HEK293 (cell line): ENCODE results near the gene SOX6.

Experiments
- CTCF ChIA-PET: fragments of 350-600 bp; formaldehyde crosslinking; extraction: SDS; loops from one replicate; lab custom pipeline; 2021; ENCODE audit warnings: antibody characterized with exemption; lab: Yijun Ruan, JAX
- POLR2A ChIA-PET: fragments of 300-600 bp; formaldehyde crosslinking; extraction: SDS; loops from one replicate; lab custom pipeline; 2020; ENCODE audit warnings: antibody characterized with exemption, inconsistent platforms; lab: Yijun Ruan, JAX
- H3K27ac ChIP-seq: fragments of 200-500 bp; sonication (Bioruptor generic); 2 replicates; pipeline ENCODE4 v1.5.1; 2014; ENCODE audit warnings: low read depth, low read length, control low read depth, inconsistent platforms; ENCODE audit errors: extremely low read depth
- H3K36me3 ChIP-seq, 2 experiments: fragments of 200-500 bp in 1 of 2; sonication (Bioruptor generic) in 1 of 2; 1 replicate in 1 of 2; 2 replicates in 1 of 2; pipeline ENCODE4 v1.5.1; 2014 to 2017; ENCODE audit warnings: inconsistent platforms in 2 of 2, low read length in 2 of 2; ENCODE audit not compliant: control insufficient read depth in 2 of 2, insufficient read depth in 1 of 2
- H3K4me1 ChIP-seq: fragments of 200-500 bp; sonication (Bioruptor generic); 2 replicates; pipeline ENCODE4 v1.5.1; 2014; ENCODE audit warnings: mild to moderate bottlenecking, low read length, inconsistent platforms; ENCODE audit not compliant: control insufficient read depth, insufficient read depth
- H3K4me3 ChIP-seq: 2 replicates; pipeline ENCODE4 v1.5.1; 2011; ENCODE audit warnings: low read depth, mild to moderate bottlenecking, control low read depth, low read length, moderate library complexity
- H3K9me3 ChIP-seq: fragments of 200-500 bp; sonication (Bioruptor generic); 2 replicates; pipeline ENCODE4 v1.5.1; 2014; ENCODE audit warnings: low read depth, low read length, inconsistent platforms; ENCODE audit not compliant: control insufficient read depth, insufficient read depth
- GLIS2 ChIP-seq: fragments of 450-650 bp; formaldehyde crosslinking; IDR thresholded peaks from 2 replicates; pipeline ENCODE4 v1.5.1; 2016; ENCODE audit warnings: missing biosample characterization, missing genetic modification characterization
- KLF10 ChIP-seq: fragments of 450-650 bp; IDR thresholded peaks from 2 replicates; pipeline ENCODE4 v1.5.1; 2018; ENCODE audit warnings: missing biosample characterization, mild to moderate bottlenecking, missing genetic modification characterization
- PRDM1 ChIP-seq: fragments of 450-650 bp; formaldehyde crosslinking; IDR thresholded peaks from 2 replicates; pipeline ENCODE4; 2016; ENCODE audit warnings: missing biosample characterization, missing genetic modification characterization
- TCF7L2 ChIP-seq: IDR thresholded peaks from 2 replicates; pipeline ENCODE4 v1.6.1; 2011; ENCODE audit warnings: low read depth, mild to moderate bottlenecking, inconsistent platforms, low read length, moderate library complexity, borderline replicate concordance
- ZBTB10 ChIP-seq: fragments of 450-650 bp; formaldehyde crosslinking; IDR thresholded peaks from 2 replicates; pipeline ENCODE4 v1.5.1; 2016; ENCODE audit warnings: missing biosample characterization, missing genetic modification characterization
- ZBTB7A ChIP-seq: fragments of 450-650 bp; formaldehyde crosslinking; IDR thresholded peaks from 2 replicates; pipeline ENCODE4 v1.5.1; 2016; ENCODE audit warnings: low read depth, missing biosample characterization, missing genetic modification characterization
- ZIC2 ChIP-seq: fragments of 450-650 bp; formaldehyde crosslinking; IDR thresholded peaks from 2 replicates; pipeline ENCODE4 v1.5.1; 2016; ENCODE audit warnings: missing biosample characterization, missing genetic modification characterization
- ZNF112 ChIP-seq: fragments of 450-650 bp; formaldehyde crosslinking; IDR thresholded peaks from 2 replicates; pipeline ENCODE4 v1.5.0; 2017; ENCODE audit warnings: missing biosample characterization, missing genetic modification characterization
- ZNF19 ChIP-seq: fragments of 450-650 bp; formaldehyde crosslinking; IDR thresholded peaks from 2 replicates; pipeline ENCODE4; 2016; ENCODE audit warnings: missing biosample characterization, missing genetic modification characterization, low read depth
- ZNF398 ChIP-seq: fragments of 450-650 bp; formaldehyde crosslinking; IDR thresholded peaks from 2 replicates; pipeline ENCODE4 v1.5.1; 2017; ENCODE audit warnings: missing biosample characterization, missing genetic modification characterization
- ZNF433 ChIP-seq: fragments of 450-650 bp; formaldehyde crosslinking; IDR thresholded peaks from 2 replicates; pipeline ENCODE4 v1.5.1; 2016; ENCODE audit warnings: missing biosample characterization, missing genetic modification characterization, low read depth
- ZNF473 ChIP-seq: fragments of 450-650 bp; formaldehyde crosslinking; IDR thresholded peaks from 2 replicates; pipeline ENCODE4 v1.5.1; 2017; ENCODE audit warnings: missing biosample characterization, missing genetic modification characterization
- ZNF692 ChIP-seq: fragments of 450-650 bp; formaldehyde crosslinking; IDR thresholded peaks from 2 replicates; pipeline ENCODE4 v1.5.1; 2016; ENCODE audit warnings: missing biosample characterization, missing genetic modification characterization
- ZNF843 ChIP-seq: fragments of 450-650 bp; formaldehyde crosslinking; IDR thresholded peaks from 2 replicates; pipeline ENCODE4 v1.5.1; 2016; ENCODE audit warnings: missing biosample characterization, missing genetic modification characterization
- TF ChIP-seq, protein P1 (sequence below): fragments of 450-650 bp; formaldehyde crosslinking; IDR thresholded peaks from 2 replicates; pipeline ENCODE4 v1.5.1; 2017; ENCODE audit warnings: missing biosample characterization, missing genetic modification characterization

Gene SOX6

DNA sequence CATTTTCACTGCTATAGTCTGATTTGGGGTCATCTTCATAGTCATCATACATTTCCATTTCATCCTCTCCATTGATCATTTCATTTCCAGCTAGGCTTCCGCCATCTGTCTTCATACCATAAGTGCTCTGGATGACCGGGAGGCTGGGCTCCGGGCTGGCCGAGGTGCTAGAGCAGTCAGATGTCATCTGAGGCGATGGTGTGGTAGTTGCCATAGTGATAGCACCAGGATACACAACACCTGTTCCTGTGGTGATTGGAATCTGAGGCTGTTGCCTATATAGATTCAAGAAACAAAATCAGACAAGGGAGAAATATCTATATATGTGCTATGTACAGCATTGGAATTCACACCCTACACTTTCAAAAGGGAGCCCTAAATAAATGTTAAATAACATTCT lies 383.5 kb downstream of the SOX6 start:
- CTCF ChIA-PET = no interaction called here
- H3K9me3 ChIP-seq = no peaks in the 10 kb centered on the region
- POLR2A ChIA-PET = no interaction called here
- peaks cover 2% of the 10 kb centered on the region; the same call in 1 of the 2 replicates for H3K4me1 ChIP-seq
- no peak overlapping the region for H3K4me3 ChIP-seq
- TF ChIP-seq ZNF433 (tag by site-specific recombination) = no peak
- TF ChIP-seq ZIC2 (tag by site-specific recombination) = no peak
- TF ChIP-seq, protein P1, sequence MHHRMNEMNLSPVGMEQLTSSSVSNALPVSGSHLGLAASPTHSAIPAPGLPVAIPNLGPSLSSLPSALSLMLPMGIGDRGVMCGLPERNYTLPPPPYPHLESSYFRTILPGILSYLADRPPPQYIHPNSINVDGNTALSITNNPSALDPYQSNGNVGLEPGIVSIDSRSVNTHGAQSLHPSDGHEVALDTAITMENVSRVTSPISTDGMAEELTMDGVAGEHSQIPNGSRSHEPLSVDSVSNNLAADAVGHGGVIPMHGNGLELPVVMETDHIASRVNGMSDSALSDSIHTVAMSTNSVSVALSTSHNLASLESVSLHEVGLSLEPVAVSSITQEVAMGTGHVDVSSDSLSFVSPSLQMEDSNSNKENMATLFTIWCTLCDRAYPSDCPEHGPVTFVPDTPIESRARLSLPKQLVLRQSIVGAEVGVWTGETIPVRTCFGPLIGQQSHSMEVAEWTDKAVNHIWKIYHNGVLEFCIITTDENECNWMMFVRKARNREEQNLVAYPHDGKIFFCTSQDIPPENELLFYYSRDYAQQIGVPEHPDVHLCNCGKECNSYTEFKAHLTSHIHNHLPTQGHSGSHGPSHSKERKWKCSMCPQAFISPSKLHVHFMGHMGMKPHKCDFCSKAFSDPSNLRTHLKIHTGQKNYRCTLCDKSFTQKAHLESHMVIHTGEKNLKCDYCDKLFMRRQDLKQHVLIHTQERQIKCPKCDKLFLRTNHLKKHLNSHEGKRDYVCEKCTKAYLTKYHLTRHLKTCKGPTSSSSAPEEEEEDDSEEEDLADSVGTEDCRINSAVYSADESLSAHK = no peak
- TF ChIP-seq, all 188 proteins: peak for 0
- Histone ChIP-seq H3K36me3 (no peaks in the 10 kb centered on the region), H3K27ac (no peak overlapping the region)

DNA sequence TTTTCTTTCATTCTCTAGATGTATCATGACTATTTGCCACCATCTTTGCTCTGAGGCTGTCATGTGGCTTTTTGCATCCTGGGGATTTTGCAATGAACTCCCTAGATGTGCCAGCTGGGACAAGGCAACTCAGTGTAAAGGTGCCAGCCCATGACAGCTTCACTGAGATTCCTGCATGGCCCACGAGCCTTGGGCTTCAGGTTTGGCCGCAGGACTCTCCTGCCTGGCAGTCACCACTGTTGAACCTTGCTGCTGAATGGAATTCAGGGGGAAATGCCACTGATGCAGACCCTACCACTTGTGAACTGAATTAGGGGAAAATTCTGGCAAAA lies 385.2 kb downstream of the SOX6 start:
- Histone ChIP-seq H3K36me3 (no peaks in the 10 kb centered on the region), H3K9me3 (no peaks in the 10 kb centered on the region), H3K4me3 (no peak overlapping the region), H3K4me1 (peaks cover 2% of the 10 kb centered on the region; the same call in 1 of the 2 replicates), H3K27ac (no peak overlapping the region)
- POLR2A ChIA-PET = no interaction called here
- CTCF ChIA-PET = no interaction called here
- TF ChIP-seq PRDM1 (tag by site-specific recombination) (no peak), ZNF843 (no peak), TCF7L2 (no peak), GLIS2 (tag by site-specific recombination) (no peak), ZNF19 (tag by site-specific recombination) (no peak), ZNF112 (tag by site-specific recombination) (no peak), ZBTB10 (tag by site-specific recombination) (no peak), ZBTB7A (tag by site-specific recombination) (no peak), ZNF692 (no peak), ZNF473 (tag by site-specific recombination) (no peak), ZNF398 (no peak), KLF10 (tag by site-specific recombination) (no peak)
